Measurements from ENCODE around the gene IGFBP2.

IGFBP2 gene

DNA sequence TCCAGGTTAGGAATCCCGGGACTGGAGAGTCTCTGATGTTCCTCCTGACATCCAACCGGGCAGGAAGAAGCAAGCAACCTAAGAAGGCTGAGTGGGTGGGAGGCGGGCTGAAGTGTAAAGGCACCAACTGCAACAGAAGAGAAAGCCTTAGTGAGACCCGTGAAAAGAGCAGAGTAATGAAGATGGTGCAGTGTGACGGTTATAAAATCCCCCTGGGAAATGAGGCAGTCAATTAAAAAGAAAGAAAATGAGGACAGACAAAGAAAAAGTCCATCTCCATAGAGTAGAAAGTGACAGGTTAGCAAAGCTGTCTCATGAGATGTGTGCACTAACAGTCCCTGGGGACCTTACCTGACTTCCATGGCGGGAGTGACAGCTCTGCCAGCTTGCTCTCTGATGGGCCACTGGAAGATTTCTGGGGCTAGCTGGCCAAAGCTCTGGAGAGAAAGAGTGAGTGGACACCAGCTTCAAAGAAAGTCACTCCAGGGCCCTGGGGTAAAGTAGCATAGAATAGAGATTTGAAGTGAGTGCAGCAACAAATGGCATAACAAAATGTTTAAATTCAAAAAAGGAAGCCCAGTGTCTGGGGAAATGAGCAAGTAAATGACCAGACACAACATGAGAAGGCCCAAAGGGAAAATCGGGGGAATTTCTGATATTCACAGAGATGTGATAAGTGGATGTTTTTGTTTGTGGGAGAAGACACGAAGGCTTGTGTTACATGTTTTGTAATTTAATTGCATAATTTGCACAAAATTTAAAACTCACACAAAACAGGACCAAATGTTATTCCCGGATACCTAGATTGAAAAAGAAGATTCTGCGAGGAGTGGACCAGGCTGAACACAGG, 44.1 kb upstream of the IGFBP2 start:
- Histone ChIP-seq H3K27ac (ENCODE audit: poor library complexity, severe bottlenecking) (no peak overlapping the region), H3K36me3 (ENCODE audit: low read depth) (no peaks in the 10 kb centered on the region), H3K4me3 (ENCODE audit: severe bottlenecking) (no peak overlapping the region), H3K9me3 (ENCODE audit: severe bottlenecking) (no peaks in the 10 kb centered on the region), H3K27me3 (ENCODE audit: insufficient read depth, poor library complexity, severe bottlenecking) (no peaks in the 10 kb centered on the region), H3K4me1 (ENCODE audit: insufficient read depth, poor library complexity, severe bottlenecking) (no peaks in the 10 kb centered on the region)
- DNase-seq (ENCODE audit: low spot score) (no peak), ATAC-seq (ENCODE audit: low read depth) (no peak)
- TF ChIP-seq, protein P1, sequence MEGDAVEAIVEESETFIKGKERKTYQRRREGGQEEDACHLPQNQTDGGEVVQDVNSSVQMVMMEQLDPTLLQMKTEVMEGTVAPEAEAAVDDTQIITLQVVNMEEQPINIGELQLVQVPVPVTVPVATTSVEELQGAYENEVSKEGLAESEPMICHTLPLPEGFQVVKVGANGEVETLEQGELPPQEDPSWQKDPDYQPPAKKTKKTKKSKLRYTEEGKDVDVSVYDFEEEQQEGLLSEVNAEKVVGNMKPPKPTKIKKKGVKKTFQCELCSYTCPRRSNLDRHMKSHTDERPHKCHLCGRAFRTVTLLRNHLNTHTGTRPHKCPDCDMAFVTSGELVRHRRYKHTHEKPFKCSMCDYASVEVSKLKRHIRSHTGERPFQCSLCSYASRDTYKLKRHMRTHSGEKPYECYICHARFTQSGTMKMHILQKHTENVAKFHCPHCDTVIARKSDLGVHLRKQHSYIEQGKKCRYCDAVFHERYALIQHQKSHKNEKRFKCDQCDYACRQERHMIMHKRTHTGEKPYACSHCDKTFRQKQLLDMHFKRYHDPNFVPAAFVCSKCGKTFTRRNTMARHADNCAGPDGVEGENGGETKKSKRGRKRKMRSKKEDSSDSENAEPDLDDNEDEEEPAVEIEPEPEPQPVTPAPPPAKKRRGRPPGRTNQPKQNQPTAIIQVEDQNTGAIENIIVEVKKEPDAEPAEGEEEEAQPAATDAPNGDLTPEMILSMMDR (IDR thresholded peaks at IDR 0.05; ENCODE audit: poor library complexity, severe bottlenecking) = no peak

DNA sequence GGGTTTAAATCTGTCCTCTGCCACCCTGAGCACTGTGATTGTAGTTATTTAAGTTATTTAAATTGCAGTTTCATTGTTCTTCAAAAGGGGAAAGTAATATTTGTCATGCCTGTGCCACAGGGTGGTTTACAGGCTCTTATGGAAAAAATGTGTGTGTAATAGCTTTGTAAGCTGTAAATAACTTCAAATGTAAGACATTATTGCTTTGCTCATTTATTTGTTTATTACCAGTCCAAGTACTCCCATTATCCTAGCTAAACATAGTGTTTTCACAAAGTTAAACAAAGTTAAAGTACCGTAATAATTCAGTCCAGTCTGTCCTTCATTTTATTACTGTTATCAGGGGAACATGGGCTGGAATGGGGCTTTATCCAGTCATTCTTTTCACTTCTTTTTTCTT, 43.4 kb upstream of the IGFBP2 start:
- DNase-seq (ENCODE audit: low spot score) (no peak), ATAC-seq (ENCODE audit: low read depth) (no peak)
- no peak overlapping the region for H3K27ac ChIP-seq (ENCODE audit: poor library complexity, severe bottlenecking)
- no peaks in the 10 kb centered on the region for H3K9me3 ChIP-seq (ENCODE audit: severe bottlenecking)
- no peaks in the 10 kb centered on the region for H3K4me1 ChIP-seq (ENCODE audit: insufficient read depth, poor library complexity, severe bottlenecking)
- H3K36me3 ChIP-seq (ENCODE audit: low read depth) = no peaks in the 10 kb centered on the region
- TF ChIP-seq, protein P1 (IDR thresholded peaks at IDR 0.05; ENCODE audit: poor library complexity, severe bottlenecking) = no peak
- no peaks in the 10 kb centered on the region for H3K27me3 ChIP-seq (ENCODE audit: insufficient read depth, poor library complexity, severe bottlenecking)
- H3K4me3 ChIP-seq (ENCODE audit: severe bottlenecking) = no peak overlapping the region

DNA sequence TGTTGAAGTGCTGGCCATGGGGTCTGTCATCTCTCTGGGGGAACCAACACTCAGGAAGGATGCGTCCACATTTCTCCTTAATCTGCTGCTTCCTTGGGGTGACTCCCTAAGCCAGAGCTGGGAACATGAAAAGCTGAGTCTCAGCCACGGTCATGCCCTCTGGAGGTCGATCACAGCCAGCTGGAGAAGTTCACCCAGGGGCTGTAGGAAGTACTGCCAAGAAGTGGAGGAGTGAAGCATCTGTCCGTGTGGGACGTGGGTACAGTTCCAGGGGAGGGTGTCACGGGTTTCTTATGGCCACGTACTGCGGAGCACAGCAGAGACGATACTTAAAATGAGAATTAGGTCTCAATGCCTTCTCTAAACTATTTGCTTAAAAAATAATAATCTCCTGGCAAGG, 42.4 kb upstream of the IGFBP2 start:
- Histone ChIP-seq H3K27ac (ENCODE audit: poor library complexity, severe bottlenecking) (no peak overlapping the region), H3K9me3 (ENCODE audit: severe bottlenecking) (no peaks in the 10 kb centered on the region), H3K36me3 (ENCODE audit: low read depth) (no peaks in the 10 kb centered on the region), H3K4me3 (ENCODE audit: severe bottlenecking) (no peak overlapping the region), H3K4me1 (ENCODE audit: insufficient read depth, poor library complexity, severe bottlenecking) (no peaks in the 10 kb centered on the region), H3K27me3 (ENCODE audit: insufficient read depth, poor library complexity, severe bottlenecking) (no peaks in the 10 kb centered on the region)
- ATAC-seq (ENCODE audit: low read depth) (no peak), DNase-seq (ENCODE audit: low spot score) (no peak)
- TF ChIP-seq, protein P1 (IDR thresholded peaks at IDR 0.05; ENCODE audit: poor library complexity, severe bottlenecking) = no peak

DNA sequence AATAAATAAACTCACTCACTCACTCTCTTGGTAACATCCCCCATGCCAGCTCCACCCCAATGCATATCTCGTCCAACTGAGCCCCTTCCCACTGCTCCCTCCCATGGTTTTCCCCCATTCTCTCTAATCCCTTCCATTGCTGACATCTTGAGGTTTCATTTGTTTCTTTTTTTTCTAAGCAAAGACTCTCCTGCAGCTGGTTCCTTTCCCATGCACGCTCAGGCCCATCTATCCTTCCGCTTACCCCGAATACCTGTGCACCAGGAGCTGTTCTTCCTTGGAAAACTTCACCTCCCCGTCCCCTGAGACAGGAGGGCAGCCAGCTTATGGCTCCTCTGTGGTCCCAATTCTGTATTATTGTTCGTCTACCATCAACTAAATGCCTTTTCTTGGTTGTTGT, 41.7 kb upstream of the IGFBP2 start:
- H3K27ac ChIP-seq (ENCODE audit: poor library complexity, severe bottlenecking) = no peak overlapping the region
- no peaks in the 10 kb centered on the region for H3K9me3 ChIP-seq (ENCODE audit: severe bottlenecking)
- H3K4me1 ChIP-seq (ENCODE audit: insufficient read depth, poor library complexity, severe bottlenecking) = peaks cover 2% of the 10 kb centered on the region
- no peaks in the 10 kb centered on the region for H3K27me3 ChIP-seq (ENCODE audit: insufficient read depth, poor library complexity, severe bottlenecking)
- DNase-seq (ENCODE audit: low spot score) = no peak
- no peak for ATAC-seq (ENCODE audit: low read depth)
- no peaks in the 10 kb centered on the region for H3K36me3 ChIP-seq (ENCODE audit: low read depth)
- TF ChIP-seq, protein P1 (IDR thresholded peaks at IDR 0.05; ENCODE audit: poor library complexity, severe bottlenecking) = no peak
- no peak overlapping the region for H3K4me3 ChIP-seq (ENCODE audit: severe bottlenecking)

DNA sequence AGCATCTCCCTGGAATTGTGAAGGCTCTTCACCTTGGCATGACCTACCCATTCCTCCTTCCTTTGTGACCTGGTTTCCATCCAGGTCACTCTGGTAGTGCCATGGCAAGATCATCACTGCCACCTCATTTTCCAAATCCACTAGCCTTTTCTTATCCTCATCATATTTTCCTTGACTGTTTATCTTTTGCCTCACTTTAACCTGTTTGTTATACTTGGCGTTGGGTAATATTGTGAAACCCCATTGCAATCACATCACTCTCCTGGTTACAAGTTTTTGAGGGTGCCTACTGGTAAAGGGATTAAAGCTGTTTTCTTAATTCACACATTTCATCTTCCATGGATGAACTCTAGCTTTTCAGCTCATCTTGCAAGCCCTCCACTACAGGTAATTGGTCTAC, 39.1 kb upstream of the IGFBP2 start:
- H3K4me1 ChIP-seq (ENCODE audit: insufficient read depth, poor library complexity, severe bottlenecking) = peaks cover 12% of the 10 kb centered on the region
- no peak overlapping the region for H3K27ac ChIP-seq (ENCODE audit: poor library complexity, severe bottlenecking)
- no peak overlapping the region for H3K4me3 ChIP-seq (ENCODE audit: severe bottlenecking)
- no peaks in the 10 kb centered on the region for H3K9me3 ChIP-seq (ENCODE audit: severe bottlenecking)
- no peaks in the 10 kb centered on the region for H3K27me3 ChIP-seq (ENCODE audit: insufficient read depth, poor library complexity, severe bottlenecking)
- ATAC-seq (ENCODE audit: low read depth) = no peak
- TF ChIP-seq, protein P1 (IDR thresholded peaks at IDR 0.05; ENCODE audit: poor library complexity, severe bottlenecking) = no peak
- no peaks in the 10 kb centered on the region for H3K36me3 ChIP-seq (ENCODE audit: low read depth)
- no peak for DNase-seq (ENCODE audit: low spot score)
